CD14-positive monocyte (primary cell): Measurements from ENCODE around the gene MSX1. TPM values are rescaled to one million over a fixed set of nuclear protein-coding genes. Genes with fewer than 3 reads are reported as not detected.
A peak's percentile ranks its signal among the peaks of the same experiment; 100 is the strongest.

ENCODE experiments used
- DNase-seq, 3 donors: peaks; one replicate each; pipeline ENCODE4 v3.0.0-alpha.2; 2011 to 2022
- H2AFZ ChIP-seq: 2 replicates; pipeline ENCODE4 v1.6.0; 2012; ENCODE audit warnings: mild to moderate bottlenecking, low read depth, low read length, inconsistent platforms; ENCODE audit not compliant: insufficient read depth, poor library complexity, severe bottlenecking
- H3K27ac ChIP-seq, 2 donors: 1 replicate in 1 of 2; 2 replicates in 1 of 2; pipeline ENCODE4 v1.5.1; 2012 to 2013; ENCODE audit warnings: low read length in 2 of 2, control low read depth in 1 of 2, inconsistent platforms in 1 of 2, low read depth in 1 of 2, mild to moderate bottlenecking in 1 of 2
- H3K27me3 ChIP-seq, 2 donors: one replicate each; pipeline versions ENCODE4 v1.6.0 to v1.6.1; 2011 to 2013; ENCODE audit warnings: low read length in 2 of 2; ENCODE audit not compliant: control insufficient read depth in 2 of 2, insufficient read depth in 2 of 2
- H3K36me3 ChIP-seq, 2 donors: replicated peaks in 1 of 2; 1 replicate in 1 of 2; 2 replicates in 1 of 2; pipeline versions ENCODE4 v1.5.1 to v1.6.1; 2012 to 2013; ENCODE audit warnings: low read length in 2 of 2, control low read depth in 1 of 2, inconsistent platforms in 1 of 2, mild to moderate bottlenecking in 1 of 2; ENCODE audit not compliant: insufficient read depth in 2 of 2, control insufficient read depth in 1 of 2
- H3K4me1 ChIP-seq, 2 donors: 1 replicate in 1 of 2; 2 replicates in 1 of 2; pipeline versions ENCODE4 v1.5.1 to v1.6.1; 2012 to 2013; ENCODE audit warnings: low read length in 2 of 2, control low read depth in 1 of 2, inconsistent platforms in 1 of 2, mild to moderate bottlenecking in 1 of 2, moderate library complexity in 1 of 2; ENCODE audit not compliant: insufficient read depth in 2 of 2, control insufficient read depth in 1 of 2
- H3K4me2 ChIP-seq: replicated peaks from 2 replicates; pipeline ENCODE3; 2012; ENCODE audit warnings: low read length, moderate library complexity, mild to moderate bottlenecking; ENCODE audit not compliant: poor library complexity, severe bottlenecking; ENCODE audit errors: extremely low read depth
- H3K4me3 ChIP-seq, 3 experiments: fragments of 200-600 bp in 1 of 3; sonication (generic) in 1 of 3; replicated peaks in 1 of 3; 1 replicate in 2 of 3; 2 replicates in 1 of 3; pipeline ENCODE4 v1.5.1; 2011 to 2013; ENCODE audit warnings: low read length in 3 of 3, mild to moderate bottlenecking in 3 of 3, control low read depth in 2 of 3, low read depth in 2 of 3, inconsistent platforms in 1 of 3, moderate library complexity in 1 of 3
- H3K79me2 ChIP-seq: 2 replicates; pipeline ENCODE4 v1.6.0; 2012; ENCODE audit warnings: mild to moderate bottlenecking, control low read depth, inconsistent platforms, low read length, moderate library complexity; ENCODE audit not compliant: insufficient read depth
- H3K9ac ChIP-seq: 2 replicates; pipeline ENCODE4 v1.6.0; 2017; ENCODE audit warnings: low read length, mild to moderate bottlenecking; ENCODE audit not compliant: insufficient read depth, poor library complexity, severe bottlenecking
- H3K9me3 ChIP-seq, 2 donors: replicated peaks in 1 of 2; 1 replicate in 1 of 2; 2 replicates in 1 of 2; pipeline versions ENCODE4 v1.5.1 to v1.6.1; 2012 to 2013; ENCODE audit warnings: low read length in 2 of 2, control low read depth in 1 of 2; ENCODE audit not compliant: control insufficient read depth in 1 of 2, insufficient read depth in 1 of 2
- H4K20me1 ChIP-seq: 2 replicates; pipeline ENCODE4 v1.6.0; 2012; ENCODE audit warnings: mild to moderate bottlenecking, low read length, control low read depth, moderate library complexity; ENCODE audit not compliant: insufficient read depth
- H3K27ac Mint-ChIP-seq, 7 donors: one replicate each; pipeline ENCODE4 v1.8.0; 2020; ENCODE audit warnings: mild to moderate bottlenecking in 7 of 7, mixed read lengths in 7 of 7, moderate library complexity in 6 of 7, inconsistent platforms in 2 of 7
- H3K27me3 Mint-ChIP-seq, 3 donors: one replicate each; pipeline ENCODE4 v1.8.0; 2021 to 2022; ENCODE audit warnings: low read depth in 3 of 3, mild to moderate bottlenecking in 3 of 3, mixed read lengths in 3 of 3, moderate library complexity in 3 of 3, inconsistent platforms in 1 of 3
- H3K36me3 Mint-ChIP-seq, 2 donors: one replicate each; pipeline ENCODE4 v1.8.0; 2020; ENCODE audit warnings: mixed read lengths in 2 of 2, inconsistent platforms in 1 of 2, mild to moderate bottlenecking in 1 of 2
- H3K4me1 Mint-ChIP-seq: one replicate; pipeline ENCODE4 v1.8.0; 2020; ENCODE audit warnings: mild to moderate bottlenecking, mixed read lengths
- H3K4me3 Mint-ChIP-seq, 2 donors: one replicate each; pipeline ENCODE4 v1.8.0; 2020; ENCODE audit warnings: mild to moderate bottlenecking in 2 of 2, mixed read lengths in 2 of 2, moderate library complexity in 1 of 2
- H3K9me3 Mint-ChIP-seq, 7 donors: one replicate each; pipeline ENCODE4 v1.8.0; 2020 to 2022; ENCODE audit warnings: mixed read lengths in 7 of 7, mild to moderate bottlenecking in 6 of 7, moderate library complexity in 6 of 7, inconsistent platforms in 2 of 7
- CTCF ChIP-seq: fragments of 200-600 bp; IDR thresholded peaks from one replicate; pipeline ENCODE4 v1.8.0; 2022; ENCODE audit warnings: antibody characterized with exemption, mild to moderate bottlenecking
- WGBS: methylation state at CpG from one replicate; pipeline ENCODE4 v1.1.5; 2013; ENCODE audit warnings: missing lambda C conversion rate; ENCODE audit not compliant: insufficient coverage; 5-methylcytosine and 5-hydroxymethylcytosine counted together
- intact Hi-C, 2 donors: fragments of 100-400 bp; cut with micrococcal nuclease; formaldehyde crosslinking; loops; one replicate each; pipeline versions ENCODE4 v1.15.0 to v1.15.1; 2023
- polyA plus RNA-seq, 3 donors: library from polyadenylated mRNA; depleted of rRNA in 1 of 3; unstranded in 2 of 3; stranded (reverse) in 1 of 3; fragments of 300-500 nt in 2 of 3; fragments of >200 nt in 1 of 3; fragmentation: Illumina TruSeq in 2 of 3; gene quantifications; 1 replicate in 2 of 3; 2 replicates in 1 of 3; pipeline ENCODE4 v1.2.3, GENCODE V29; 2012 to 2021

Gene MSX1
- polyA plus RNA-seq, 3 donors, result not detected

GRCh38 chr4:4861390-4862018 lies 2.0 kb downstream of the MSX1 start:
- Mint-ChIP-seq H3K4me1 (peaks cover 31% of the 10 kb centered on the region), H3K9me3 (peaks cover 10 to 55% (median 35%) of the 10 kb centered on the region in 7 donors), H3K36me3 (peaks cover 9 to 18% of the 10 kb centered on the region in 2 donors), H3K27me3 (peaks cover 67 to 86% (median 83%) of the 10 kb centered on the region in 3 donors), H3K4me3 (peak overlapping the region; percentile 77 to 95), H3K27ac (no peak overlapping the region)
- H3K79me2 ChIP-seq, result no peaks in the 10 kb centered on the region
- DNase-seq, result no peak
- H3K36me3 ChIP-seq, result no peaks in the 10 kb centered on the region
- TF ChIP-seq CTCF, result no peak
- H3K9ac ChIP-seq, result no peak overlapping the region
- H3K27ac ChIP-seq, result no peak overlapping the region
- peaks cover 78 to 91% of the 10 kb centered on the region in 2 donors for H3K27me3 ChIP-seq
- no peak overlapping the region for H2AFZ ChIP-seq
- H3K9me3 ChIP-seq, result peaks cover 26 to 76% of the 10 kb centered on the region in 2 donors
- WGBS, result 2% methylated on average over 17 of the region's 21 CpGs
- H3K4me2 ChIP-seq, result peak overlapping the region; percentile 74
- intact Hi-C loops, result no loop called here
- H3K4me1 ChIP-seq, result peaks cover 17 to 20% of the 10 kb centered on the region in 2 donors
- no peaks in the 10 kb centered on the region for H4K20me1 ChIP-seq
- H3K4me3 ChIP-seq, result peak overlapping the region in 1 of 3 experiments; percentile 72

- H3K27me3 Mint-ChIP-seq, result peaks cover 61 to 86% (median 84%) of the 10 kb centered on the region in 3 donors
- peaks cover 80 to 92% of the 10 kb centered on the region in 2 donors for H3K27me3 ChIP-seq
Measured at GRCh38 chr4:4862071-4862551, 2.6 kb downstream of the MSX1 start.

More at GRCh38 chr4:4862071-4862551, 2.6 kb downstream of the MSX1 start:
- no peak overlapping the region for H2AFZ ChIP-seq
- H3K9me3 ChIP-seq, result peaks cover 24 to 80% of the 10 kb centered on the region in 2 donors
- peaks cover 17 to 20% of the 10 kb centered on the region in 2 donors for H3K4me1 ChIP-seq
- DNase-seq, result no peak
- H3K9me3 Mint-ChIP-seq, result peaks cover 8 to 52% (median 32%) of the 10 kb centered on the region in 7 donors
- no peaks in the 10 kb centered on the region for H3K36me3 ChIP-seq
- H3K36me3 Mint-ChIP-seq, result peaks cover 8 to 15% of the 10 kb centered on the region in 2 donors
- peaks cover 30% of the 10 kb centered on the region for H3K4me1 Mint-ChIP-seq
- H3K27ac Mint-ChIP-seq, result no peak overlapping the region
- peak overlapping the region in 1 of 2 donors; percentile 95 for H3K4me3 Mint-ChIP-seq
- no peak for TF ChIP-seq CTCF
- no peaks in the 10 kb centered on the region for H3K79me2 ChIP-seq
- no peak overlapping the region for H3K27ac ChIP-seq
- WGBS, result 24% methylated on average over 10 of the region's 16 CpGs
- intact Hi-C loops, result no loop called here
- H3K4me2 ChIP-seq, result no peak overlapping the region
- H3K9ac ChIP-seq, result no peak overlapping the region
- H4K20me1 ChIP-seq, result no peaks in the 10 kb centered on the region
- no peak overlapping the region for H3K4me3 ChIP-seq
